Neural progenitor cell (in vitro differentiated cells): Measurements from ENCODE around the gene LILRB3. TPM values are rescaled to one million over a fixed set of nuclear protein-coding genes. Genes with fewer than 3 reads are reported as not detected.
"Not testable (repeated sequence)": the region's sequence is repeated elsewhere in the genome, so short reads cannot be mapped to it uniquely, and the experiment has no call there.

Experiments used
- DNase-seq: peaks from one replicate; pipeline ENCODE4 v3.0.0-alpha.2; 2016; ENCODE audit warnings: low spot score
- H2AFZ ChIP-seq: fragments of 200-600 bp; sonication (generic); replicated peaks from 2 replicates; pipeline ENCODE4 v1.6.1; 2016; ENCODE audit warnings: antibody characterized with exemption
- H3F3A ChIP-seq: fragments of 200-600 bp; sonication (generic); 2 replicates; pipeline ENCODE4 v1.6.1; 2016; ENCODE audit warnings: antibody characterized with exemption, low read depth
- H3K27ac ChIP-seq: fragments of 200-600 bp; sonication (generic); 2 replicates; pipeline ENCODE4 v1.5.1; 2016; ENCODE audit warnings: mild to moderate bottlenecking
- H3K27me3 ChIP-seq: fragments of 200-600 bp; sonication (generic); 2 replicates; pipeline ENCODE4 v1.6.1; 2016; ENCODE audit warnings: mild to moderate bottlenecking, moderate library complexity
- H3K36me3 ChIP-seq: fragments of 200-600 bp; sonication (generic); 2 replicates; pipeline ENCODE4 v1.5.1; 2016
- H3K4me1 ChIP-seq: fragments of 200-600 bp; sonication (generic); 2 replicates; pipeline ENCODE4 v1.6.1; 2016; ENCODE audit warnings: mixed run types
- H3K4me2 ChIP-seq: fragments of 200-600 bp; sonication (generic); 2 replicates; pipeline ENCODE4 v1.6.1; 2016
- H3K4me3 ChIP-seq: fragments of 200-600 bp; sonication (generic); 2 replicates; pipeline ENCODE4 v1.5.1; 2016
- H3K79me2 ChIP-seq: fragments of 200-600 bp; sonication (generic); 2 replicates; pipeline ENCODE4 v1.6.1; 2016; ENCODE audit warnings: low read depth
- H3K9ac ChIP-seq: fragments of 200-600 bp; sonication (generic); 2 replicates; pipeline ENCODE4 v1.6.1; 2016
- H3K9me3 ChIP-seq: fragments of 200-600 bp; sonication (generic); 2 replicates; pipeline ENCODE4 v1.5.1; 2016; ENCODE audit warnings: low read depth
- H4K20me1 ChIP-seq: fragments of 200-600 bp; sonication (generic); 2 replicates; pipeline ENCODE4 v1.6.1; 2016; ENCODE audit warnings: low read depth
- H3K27ac Mint-ChIP-seq: 3 replicates; pipeline ENCODE4 v1.8.0; 2021; ENCODE audit warnings: mixed read lengths
- H3K27me3 Mint-ChIP-seq: 2 replicates; pipeline ENCODE4 v1.8.0; 2022; ENCODE audit warnings: low read depth, mild to moderate bottlenecking, inconsistent platforms, moderate library complexity, mixed read lengths; ENCODE audit not compliant: insufficient read depth
- H3K36me3 Mint-ChIP-seq: 3 replicates; pipeline ENCODE4 v1.8.0; 2021; ENCODE audit warnings: mixed read lengths
- H3K4me1 Mint-ChIP-seq: 3 replicates; pipeline ENCODE4 v1.8.0; 2021; ENCODE audit warnings: mixed read lengths
- H3K4me3 Mint-ChIP-seq: 3 replicates; pipeline ENCODE4 v1.8.0; 2021; ENCODE audit warnings: mild to moderate bottlenecking, moderate library complexity, mixed read lengths
- H3K9me3 Mint-ChIP-seq: 3 replicates; pipeline ENCODE4 v1.8.0; 2020; ENCODE audit warnings: mixed read lengths
- CTCF ChIP-seq: fragments of 200-600 bp; sonication (generic); IDR thresholded peaks from 2 replicates; pipeline ENCODE4 v1.5.1; 2017; ENCODE audit warnings: antibody characterized with exemption, mild to moderate bottlenecking
- EZH2 ChIP-seq: fragments of 200-600 bp; sonication (generic); IDR thresholded peaks from 2 replicates; pipeline ENCODE4 v1.6.1; 2017; ENCODE audit warnings: antibody characterized with exemption, mild to moderate bottlenecking, moderate library complexity
- EZH2phosphoT487 ChIP-seq: fragments of 200-600 bp; sonication (generic); IDR thresholded peaks from 2 replicates; pipeline ENCODE4 v1.6.1; 2017; ENCODE audit warnings: antibody characterized with exemption
- total RNA-seq: library from RNA; depleted of rRNA; stranded (reverse); fragments of >200 nt; gene quantifications from 2 replicates; pipeline ENCODE4 v1.2.3, GENCODE V29; 2015; ENCODE audit warnings: low replicate concordance

The LILRB3 gene
- total RNA-seq, 1 donor from 2014 or later, result not detected

- TF ChIP-seq EZH2, result no peak
- no peak for TF ChIP-seq EZH2phosphoT487
- TF ChIP-seq CTCF, result no peak
- no peaks in the 10 kb centered on the region for H3K36me3 ChIP-seq
- no peak for DNase-seq
- no peak overlapping the region for H3K4me3 ChIP-seq
- Mint-ChIP-seq H3K27ac (no peak overlapping the region), H3K4me3 (no peak overlapping the region), H3K36me3 (no peaks in the 10 kb centered on the region), H3K9me3 (no peaks in the 10 kb centered on the region), H3K4me1 (peaks cover 12% of the 10 kb centered on the region), H3K27me3 (peaks cover 14% of the 10 kb centered on the region)
- H3K79me2 ChIP-seq, result no peaks in the 10 kb centered on the region
- H3K9me3 ChIP-seq, result no peaks in the 10 kb centered on the region
- peaks cover 16% of the 10 kb centered on the region for H3K27me3 ChIP-seq
- no peak overlapping the region for H2AFZ ChIP-seq
- H3K27ac ChIP-seq, result no peak overlapping the region
- no peaks in the 10 kb centered on the region for H3K4me1 ChIP-seq
- no peaks in the 10 kb centered on the region for H3F3A ChIP-seq
- no peak overlapping the region for H3K9ac ChIP-seq
- no peak overlapping the region for H3K4me2 ChIP-seq
- no peaks in the 10 kb centered on the region for H4K20me1 ChIP-seq
Observed at GRCh38 chr19:54245936-54246335, 23.1 kb upstream of the LILRB3 start.

DNA sequence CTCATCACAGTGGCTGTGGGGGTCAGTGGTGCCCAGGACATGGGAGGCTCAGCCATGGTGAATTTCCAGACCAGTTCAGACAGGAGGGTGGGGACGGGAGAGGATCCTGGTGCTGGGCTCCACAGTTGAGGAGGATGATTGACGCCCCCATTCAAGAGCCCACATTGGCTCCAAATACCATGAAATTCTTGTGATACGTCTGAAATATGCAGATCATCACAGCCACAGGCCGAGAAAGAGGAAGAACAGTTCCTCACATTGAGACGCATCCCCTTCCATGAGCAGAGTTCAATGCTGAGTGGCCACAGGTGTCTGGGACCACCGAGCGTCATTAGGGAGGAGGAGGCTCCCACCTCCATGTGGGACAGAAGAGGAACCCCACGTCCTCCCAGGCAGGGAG lies 21.0 kb upstream of the LILRB3 start:
- not testable (repeated sequence) for H3K79me2 ChIP-seq, H3K4me1 ChIP-seq, H3F3A ChIP-seq, H3K4me1 Mint-ChIP-seq, H2AFZ ChIP-seq, H4K20me1 ChIP-seq, H3K27ac ChIP-seq, H3K36me3 Mint-ChIP-seq, H3K9me3 ChIP-seq, H3K36me3 ChIP-seq, H3K9me3 Mint-ChIP-seq, H3K4me2 ChIP-seq, H3K4me3 ChIP-seq, H3K27me3 ChIP-seq, H3K9ac ChIP-seq, H3K27ac Mint-ChIP-seq, DNase-seq, H3K4me3 Mint-ChIP-seq
- peaks cover 11% of the 10 kb centered on the region for H3K27me3 Mint-ChIP-seq

DNA sequence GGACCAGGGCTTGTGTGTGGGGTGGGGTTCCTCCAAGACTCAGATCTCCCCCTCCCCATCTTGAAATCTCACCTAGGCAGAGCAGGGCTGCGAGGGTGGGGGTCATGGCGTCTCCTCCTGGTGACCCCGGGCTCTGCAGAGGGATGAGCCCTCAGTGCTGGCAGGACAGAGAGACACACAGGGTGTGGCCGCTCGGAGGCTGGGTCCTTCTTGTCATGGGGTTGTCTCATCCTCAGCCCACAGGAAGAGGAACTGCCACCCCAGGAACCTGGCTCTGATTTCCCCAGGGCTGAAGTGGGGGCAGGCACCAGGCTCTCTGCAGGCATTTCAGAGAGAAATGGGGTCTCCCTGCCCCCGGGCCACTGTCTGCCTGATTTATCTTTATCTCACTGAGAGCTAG lies 19.8 kb upstream of the LILRB3 start, which contains the start of gene LILRA6:
Gene LILRA6, minus strand, starts transcription at position 145 of the 400 bp plus-strand sequence.
- not testable (repeated sequence) for H3K36me3 Mint-ChIP-seq

GRCh38 chr19:54242234-54242633 lies 19.4 kb upstream of the LILRB3 start:
- not testable (repeated sequence) for H3K27ac Mint-ChIP-seq, H3K27ac ChIP-seq, H3K36me3 Mint-ChIP-seq, H3K4me1 Mint-ChIP-seq, H3K9ac ChIP-seq, H3K4me1 ChIP-seq, H3K36me3 ChIP-seq, H3K9me3 Mint-ChIP-seq, H3K4me3 Mint-ChIP-seq, H3F3A ChIP-seq, H3K27me3 ChIP-seq, H3K79me2 ChIP-seq, DNase-seq, H2AFZ ChIP-seq, H4K20me1 ChIP-seq, H3K4me3 ChIP-seq, H3K9me3 ChIP-seq, H3K4me2 ChIP-seq
- H3K27me3 Mint-ChIP-seq, result peaks cover 15% of the 10 kb centered on the region

More for the DNA sequence above, 19.8 kb upstream of the LILRB3 start, which contains the start of gene LILRA6:
- H3K27me3 ChIP-seq, H3K27ac ChIP-seq, H3K4me1 ChIP-seq, H3K9ac ChIP-seq, H3K9me3 ChIP-seq, H3K36me3 ChIP-seq, H3K79me2 ChIP-seq, H3K9me3 Mint-ChIP-seq, H3K4me3 ChIP-seq, H3K27ac Mint-ChIP-seq, H4K20me1 ChIP-seq, DNase-seq, H3K4me1 Mint-ChIP-seq, H3K4me3 Mint-ChIP-seq, H2AFZ ChIP-seq, H3K4me2 ChIP-seq, H3F3A ChIP-seq: not testable (repeated sequence)
- peaks cover 15% of the 10 kb centered on the region for H3K27me3 Mint-ChIP-seq

- H3K27me3 ChIP-seq, result peaks cover 25% of the 10 kb centered on the region
- H2AFZ ChIP-seq, H3K4me1 Mint-ChIP-seq, H3K36me3 Mint-ChIP-seq, H3K9ac ChIP-seq, H3K36me3 ChIP-seq, H3K79me2 ChIP-seq, H3K9me3 Mint-ChIP-seq, H3K27ac Mint-ChIP-seq, H3K9me3 ChIP-seq, H3F3A ChIP-seq, H3K27ac ChIP-seq, H3K4me3 Mint-ChIP-seq, H3K4me3 ChIP-seq, H3K4me2 ChIP-seq, H4K20me1 ChIP-seq, H3K4me1 ChIP-seq, DNase-seq: not testable (repeated sequence)
- peaks cover 12% of the 10 kb centered on the region for H3K27me3 Mint-ChIP-seq
Observed at GRCh38 chr19:54240372-54241336, 17.8 kb upstream of the LILRB3 start.

- H2AFZ ChIP-seq, H3K4me1 ChIP-seq, H3K9me3 Mint-ChIP-seq, H3K9ac ChIP-seq, H3F3A ChIP-seq, H3K9me3 ChIP-seq, H3K79me2 ChIP-seq, H3K4me3 ChIP-seq, H3K36me3 ChIP-seq, H3K4me1 Mint-ChIP-seq, H3K4me3 Mint-ChIP-seq, H3K27ac ChIP-seq, H4K20me1 ChIP-seq, H3K36me3 Mint-ChIP-seq, H3K4me2 ChIP-seq, DNase-seq: not testable (repeated sequence)
- Mint-ChIP-seq H3K27ac (peak overlapping the region; percentile 78), H3K27me3 (peaks cover 12% of the 10 kb centered on the region)
- peaks cover 34% of the 10 kb centered on the region for H3K27me3 ChIP-seq
Observed at GRCh38 chr19:54239491-54240371, 16.9 kb upstream of the LILRB3 start.
